HFFc6 (cell line): ENCODE results near the gene KDF1. TPM values are rescaled to one million over a fixed set of nuclear protein-coding genes. Genes with fewer than 3 reads are reported as not detected.
A peak's percentile ranks its signal among the peaks of the same experiment; 100 is the strongest.
"Not testable (repeated sequence)": the region's sequence is repeated elsewhere in the genome, so short reads cannot be mapped to it uniquely, and the experiment has no call there.

Experiments used
- DNase-seq: peaks from one replicate; pipeline ENCODE4 v3.0.0-alpha.2; 2018
- H3K27ac Mint-ChIP-seq: 2 replicates; pipeline ENCODE4 v1.8.0; 2020; ENCODE audit warnings: mild to moderate bottlenecking, mixed read lengths
- H3K27me3 Mint-ChIP-seq: 2 replicates; pipeline ENCODE4 v1.8.0; 2021; ENCODE audit warnings: mild to moderate bottlenecking, moderate library complexity, mixed read lengths; ENCODE audit not compliant: insufficient read depth
- H3K36me3 Mint-ChIP-seq: 2 replicates; pipeline ENCODE4 v1.8.0; 2021; ENCODE audit warnings: low read depth, mixed read lengths
- H3K4me1 Mint-ChIP-seq: 2 replicates; pipeline ENCODE4 v1.8.0; 2020; ENCODE audit warnings: low read depth, mixed read lengths
- H3K4me3 Mint-ChIP-seq: 2 replicates; pipeline ENCODE4 v1.8.0; 2020; ENCODE audit warnings: mild to moderate bottlenecking, moderate library complexity, mixed read lengths
- H3K9me3 Mint-ChIP-seq: 2 replicates; pipeline ENCODE4 v1.8.0; 2020; ENCODE audit warnings: mild to moderate bottlenecking, mixed read lengths
- CTCF ChIP-seq: fragments of 200-600 bp; sonication (generic); IDR thresholded peaks from 2 replicates; pipeline ENCODE4 v1.5.0; 2021; ENCODE audit warnings: antibody characterized with exemption, mild to moderate bottlenecking
- total RNA-seq, 6 experiments: library from RNA; stranded (reverse); fragmentation: NEBNext Ultra II Directional; extraction: Animal tissue kit (Norgen Biotek cat#: 25700); gene quantifications; 2 replicates in 1 of 6; 3 replicates in 5 of 6; pipeline ENCODE4 v1.2.3, GENCODE V29; 2021

KDF1 gene
- total RNA-seq, 6 experiments from 2014 or later: not detected

- no peak for DNase-seq
- TF ChIP-seq CTCF: no peak
- peaks cover 3% of the 10 kb centered on the region for H3K27me3 Mint-ChIP-seq
- no peak overlapping the region for H3K4me3 Mint-ChIP-seq
- H3K4me1 Mint-ChIP-seq: no peaks in the 10 kb centered on the region; the same call in 1 of the 2 replicates
- H3K27ac Mint-ChIP-seq: no peak overlapping the region
- peaks cover 15% of the 10 kb centered on the region; the same call in 1 of the 2 replicates for H3K36me3 Mint-ChIP-seq
- H3K9me3 Mint-ChIP-seq: peaks cover 9% of the 10 kb centered on the region
Observed at GRCh38 chr1:26951216-26951615, 9.1 kb downstream of the KDF1 start.

GRCh38 chr1:26950602-26951001 is 9.7 kb downstream of the KDF1 start:
- H3K4me3 Mint-ChIP-seq: no peak overlapping the region
- peaks cover 2% of the 10 kb centered on the region; the same call in 1 of the 2 replicates for H3K9me3 Mint-ChIP-seq
- no peaks in the 10 kb centered on the region; the same call in 1 of the 2 replicates for H3K27me3 Mint-ChIP-seq
- no peak for TF ChIP-seq CTCF
- peaks cover 12% of the 10 kb centered on the region for H3K36me3 Mint-ChIP-seq
- DNase-seq: no peak
- no peak overlapping the region for H3K27ac Mint-ChIP-seq
- H3K4me1 Mint-ChIP-seq: no peaks in the 10 kb centered on the region; the same call in 1 of the 2 replicates

GRCh38 chr1:26949926-26950319 is 10.3 kb downstream of the KDF1 start:
- no peaks in the 10 kb centered on the region for H3K9me3 Mint-ChIP-seq
- no peak overlapping the region for H3K27ac Mint-ChIP-seq
- TF ChIP-seq CTCF: no peak
- DNase-seq: no peak
- no peaks in the 10 kb centered on the region; the same call in 1 of the 2 replicates for H3K27me3 Mint-ChIP-seq
- no peaks in the 10 kb centered on the region; the same call in 1 of the 2 replicates for H3K4me1 Mint-ChIP-seq
- H3K36me3 Mint-ChIP-seq: peaks cover 16% of the 10 kb centered on the region
- H3K4me3 Mint-ChIP-seq: no peak overlapping the region

- H3K4me1 Mint-ChIP-seq: no peaks in the 10 kb centered on the region; the same call in 1 of the 2 replicates
- peaks cover 18% of the 10 kb centered on the region for H3K36me3 Mint-ChIP-seq
- H3K4me3 Mint-ChIP-seq: no peak overlapping the region
- H3K27me3 Mint-ChIP-seq: no peaks in the 10 kb centered on the region; the same call in 1 of the 2 replicates
- no peak for DNase-seq
- peak overlapping the region; percentile 18; the same call in 1 of the 2 replicates for H3K27ac Mint-ChIP-seq
- no peaks in the 10 kb centered on the region for H3K9me3 Mint-ChIP-seq
- no peak for TF ChIP-seq CTCF
Observed at GRCh38 chr1:26949266-26949925, 10.9 kb downstream of the KDF1 start.

- H3K4me3 Mint-ChIP-seq, H3K27me3 Mint-ChIP-seq, DNase-seq, H3K27ac Mint-ChIP-seq, H3K9me3 Mint-ChIP-seq, H3K4me1 Mint-ChIP-seq: not testable (repeated sequence)
- H3K36me3 Mint-ChIP-seq: peaks cover 18% of the 10 kb centered on the region
Observed at GRCh38 chr1:26948725-26949057, 11.6 kb downstream of the KDF1 start.

GRCh38 chr1:26946270-26946669 is 14.0 kb downstream of the KDF1 start:
- no peak overlapping the region for H3K4me3 Mint-ChIP-seq
- H3K27ac Mint-ChIP-seq: no peak overlapping the region
- DNase-seq: no peak
- no peaks in the 10 kb centered on the region; the same call in 1 of the 2 replicates for H3K4me1 Mint-ChIP-seq
- no peaks in the 10 kb centered on the region for H3K9me3 Mint-ChIP-seq
- H3K36me3 Mint-ChIP-seq: peaks cover 33% of the 10 kb centered on the region
- TF ChIP-seq CTCF: no peak
- H3K27me3 Mint-ChIP-seq: no peaks in the 10 kb centered on the region; the same call in 1 of the 2 replicates
